ENCODE results near the gene S100A14. TPM values are rescaled to one million over a fixed set of nuclear protein-coding genes. Genes with fewer than 3 reads are reported as not detected.

Gene S100A14
- total and polyA plus RNA-seq, 8 donors = 8.8 to 751 (median 51.5) TPM

DNA sequence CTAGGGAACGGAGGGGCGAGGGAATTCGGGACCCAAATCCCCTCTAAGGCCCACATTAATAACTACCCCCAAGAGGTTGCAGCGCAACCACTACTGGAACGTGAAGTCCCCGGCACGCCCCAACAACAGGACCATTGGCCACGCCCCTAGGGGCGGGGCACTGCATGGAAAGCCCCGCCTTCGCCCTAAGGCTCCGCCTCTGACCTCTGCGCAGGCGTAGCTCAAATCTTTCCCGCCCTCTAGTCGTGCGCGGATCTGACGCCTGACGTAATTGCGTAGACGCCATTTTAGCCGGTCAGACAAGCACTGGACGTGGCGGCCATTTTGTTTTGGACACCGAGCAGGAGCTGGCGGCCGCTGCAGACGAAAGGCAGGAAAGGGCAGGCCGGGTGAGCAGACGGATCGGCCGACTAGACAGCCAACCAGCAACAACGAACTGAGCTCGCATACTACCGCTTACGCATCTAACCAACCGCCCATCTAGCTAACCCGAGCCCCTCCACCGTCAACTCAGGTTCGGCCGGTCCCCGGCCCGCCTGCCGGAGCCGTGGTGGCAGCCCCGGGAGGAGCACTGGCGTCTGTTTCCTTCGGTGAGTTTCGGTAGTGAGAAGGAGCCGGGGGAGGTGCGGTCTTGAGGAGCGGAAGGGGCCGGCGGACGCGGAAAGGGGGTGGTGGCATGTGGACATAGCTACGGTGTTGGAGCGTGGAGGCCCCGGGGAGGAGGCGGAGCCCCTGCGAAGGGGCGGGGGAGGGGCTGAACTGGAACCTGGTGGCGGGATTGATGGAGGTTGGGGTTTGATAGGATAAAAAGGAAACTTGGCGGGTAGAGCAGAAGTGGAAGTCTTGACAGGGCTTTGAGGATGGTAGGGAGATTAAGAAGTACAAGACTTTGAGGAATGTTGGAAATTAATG lies 17.9 kb upstream of the S100A14 start, which contains the start of gene CHTOP:
CHTOP (plus strand) TSS at position 313 of the 912 bp plus-strand sequence. CDS start 2,523 bp downstream, outside the sequence.
- Histone ChIP-seq H3K27ac (peak within 1 kb of the TSS; percentile 98 to 100 (median 99)), H3K36me3 (peaks cover 26 to 35% (median 34%) of the 10 kb centered on the region in 4 donors), H3K27me3 (no peaks in the 10 kb centered on the region), H3K4me3 (peak within 1 kb of the TSS; percentile 63 to 92 (median 76)), H3K4me1 (peaks cover 40 to 63% (median 48%) of the 10 kb centered on the region in 4 donors), H3K9me3 (no peaks in the 10 kb centered on the region)
- 0 to 3% (median 2%) methylated on average over 25 to 65 of the region's 65 CpGs for WGBS, 5 donors
- peak; percentile 99 for DNase-seq
- TF ChIP-seq POLR2A (IDR thresholded peaks at IDR 0.05) (peak in 2 of 4 donors; percentile 11 to 40), EP300 (IDR thresholded peaks at IDR 0.05) (peak; percentile 52), POLR2AphosphoS5 (IDR thresholded peaks at IDR 0.05) (peak; percentile 85 to 96 (median 89)), CTCF (IDR thresholded peaks at IDR 0.05) (peak in 1 of 7 experiments; percentile 2)
- intact Hi-C loops (cut with DNase I; ENCODE audit: low total_unique reads) = no loop called here

- Histone ChIP-seq H3K9me3 (no peaks in the 10 kb centered on the region), H3K27me3 (no peaks in the 10 kb centered on the region), H3K27ac (peak overlapping the region; percentile 67 to 100 (median 99)), H3K36me3 (peaks cover 18 to 28% (median 27%) of the 10 kb centered on the region in 4 donors), H3K4me1 (peaks cover 37 to 63% (median 45%) of the 10 kb centered on the region in 4 donors), H3K4me3 (peak overlapping the region; percentile 63 to 92 (median 76))
- intact Hi-C loops (cut with DNase I; ENCODE audit: low total_unique reads) = no loop called here
- DNase-seq = peak; percentile 50 to 81
- TF ChIP-seq EP300 (IDR thresholded peaks at IDR 0.05) (no peak), CTCF (IDR thresholded peaks at IDR 0.05) (no peak), POLR2A (IDR thresholded peaks at IDR 0.05) (no peak), POLR2AphosphoS5 (IDR thresholded peaks at IDR 0.05) (no peak)
- 31 to 46% (median 44%) methylated on average over 16 to 18 of the region's 18 CpGs for WGBS, 5 donors
These were observed 17.1 kb upstream of the S100A14 start for GRCh38 chr1:153633161-153633753.

DNA sequence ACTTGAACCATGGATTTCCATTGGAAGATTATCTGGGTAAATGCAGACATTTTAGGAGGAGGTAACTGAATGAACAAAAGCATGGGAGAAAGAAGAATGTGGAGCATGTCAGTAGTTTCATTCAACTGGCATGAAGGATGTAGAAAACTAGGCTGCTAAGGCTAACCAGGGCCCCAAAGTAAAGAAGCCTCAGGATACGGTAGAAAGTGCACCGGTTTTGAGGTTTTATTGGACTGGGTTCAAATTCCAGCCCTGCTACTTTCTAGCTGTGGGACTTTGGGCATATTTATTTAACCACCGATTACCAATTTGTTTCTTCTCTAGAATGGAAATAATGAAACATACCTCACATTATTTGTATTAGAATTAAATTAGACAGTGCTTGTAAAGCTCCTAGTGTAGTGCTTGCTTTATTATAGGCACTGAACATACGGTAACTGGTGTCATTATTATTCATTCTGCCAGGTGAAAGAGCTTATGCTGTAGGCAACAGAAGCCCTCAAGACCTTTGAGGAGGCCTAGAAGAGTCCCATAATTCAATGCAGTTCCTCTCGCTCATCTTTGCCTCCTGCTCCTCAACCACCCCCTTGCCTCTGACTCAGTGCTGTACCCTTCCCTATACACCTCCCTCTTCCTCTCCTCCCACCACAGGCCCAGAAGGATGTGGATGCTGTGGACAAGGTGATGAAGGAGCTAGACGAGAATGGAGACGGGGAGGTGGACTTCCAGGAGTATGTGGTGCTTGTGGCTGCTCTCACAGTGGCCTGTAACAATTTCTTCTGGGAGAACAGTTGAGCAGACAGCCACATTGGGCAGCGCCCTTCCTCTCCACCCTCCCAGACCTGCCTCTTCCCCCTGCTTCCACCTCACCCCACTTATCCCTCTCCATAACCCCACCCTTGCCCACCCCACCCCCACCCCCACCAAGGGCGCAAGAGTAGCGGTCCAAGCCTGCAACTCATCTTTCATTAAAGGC lies 15.2 kb upstream of the S100A14 start:
- Histone ChIP-seq H3K4me1 (peaks cover 36 to 61% (median 44%) of the 10 kb centered on the region in 4 donors), H3K27me3 (no peaks in the 10 kb centered on the region), H3K36me3 (peaks cover 3 to 9% (median 7%) of the 10 kb centered on the region in 4 donors), H3K9me3 (no peaks in the 10 kb centered on the region), H3K27ac (peak overlapping the region in 2 of 5 donors; percentile 46 to 90), H3K4me3 (no peak overlapping the region)
- 66 to 72% (median 70%) methylated on average over 10 of the region's 10 CpGs for WGBS, 5 donors
- peak in 1 of 2 donors; percentile 20 for DNase-seq
- intact Hi-C loops (cut with DNase I; ENCODE audit: low total_unique reads) = no loop called here
- no peak for TF ChIP-seq CTCF (IDR thresholded peaks at IDR 0.05)
- TF ChIP-seq EP300 (IDR thresholded peaks at IDR 0.05) = no peak
- no peak for TF ChIP-seq POLR2A (IDR thresholded peaks at IDR 0.05)
- TF ChIP-seq POLR2AphosphoS5 (IDR thresholded peaks at IDR 0.05) = no peak

Data from stomach (tissue), 9 donors.